Esophagus squamous epithelium (tissue), 4 donors: Measurements from ENCODE around the gene KANK2.

Experiments used
- POLR2A ChIP-seq, 4 donors: fragments of 450-650 bp; IDR thresholded peaks; one replicate each; pipeline ENCODE4 v1.6.1; 2017; ENCODE audit warnings: antibody characterized with exemption in 4 of 4, mild to moderate bottlenecking in 4 of 4, moderate library complexity in 3 of 4
- TF ChIP-seq, protein P1 (sequence below), 6 experiments: fragments of 450-650 bp in 4 of 6; fragments of 200-600 bp in 2 of 6; sonication (generic) in 2 of 6; IDR thresholded peaks; one replicate each; pipeline ENCODE4 v1.5.1; 2016 to 2019; ENCODE audit warnings: antibody characterized with exemption in 6 of 6, mild to moderate bottlenecking in 4 of 6, moderate library complexity in 4 of 6

DNA sequence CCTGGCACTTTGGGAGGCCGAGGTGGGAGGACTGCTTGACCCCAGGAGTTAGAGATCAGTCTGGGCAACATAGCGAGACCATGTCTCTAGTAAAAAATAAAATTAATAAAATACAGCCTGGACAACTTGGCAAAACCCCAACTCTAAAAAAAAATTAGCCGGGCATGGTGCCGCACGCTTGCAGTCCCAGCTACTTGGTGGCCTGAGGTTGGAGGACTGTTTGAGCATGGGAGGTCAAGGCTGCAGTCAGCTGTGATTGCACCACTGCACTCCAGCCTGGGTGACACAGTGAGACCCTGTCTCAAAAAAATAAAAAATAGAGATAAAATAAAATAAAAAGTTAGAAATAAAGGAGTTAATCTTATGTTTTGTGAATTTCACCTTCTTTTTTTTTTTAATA is 26.2 kb downstream of the KANK2 start:
- TF ChIP-seq, protein P1, sequence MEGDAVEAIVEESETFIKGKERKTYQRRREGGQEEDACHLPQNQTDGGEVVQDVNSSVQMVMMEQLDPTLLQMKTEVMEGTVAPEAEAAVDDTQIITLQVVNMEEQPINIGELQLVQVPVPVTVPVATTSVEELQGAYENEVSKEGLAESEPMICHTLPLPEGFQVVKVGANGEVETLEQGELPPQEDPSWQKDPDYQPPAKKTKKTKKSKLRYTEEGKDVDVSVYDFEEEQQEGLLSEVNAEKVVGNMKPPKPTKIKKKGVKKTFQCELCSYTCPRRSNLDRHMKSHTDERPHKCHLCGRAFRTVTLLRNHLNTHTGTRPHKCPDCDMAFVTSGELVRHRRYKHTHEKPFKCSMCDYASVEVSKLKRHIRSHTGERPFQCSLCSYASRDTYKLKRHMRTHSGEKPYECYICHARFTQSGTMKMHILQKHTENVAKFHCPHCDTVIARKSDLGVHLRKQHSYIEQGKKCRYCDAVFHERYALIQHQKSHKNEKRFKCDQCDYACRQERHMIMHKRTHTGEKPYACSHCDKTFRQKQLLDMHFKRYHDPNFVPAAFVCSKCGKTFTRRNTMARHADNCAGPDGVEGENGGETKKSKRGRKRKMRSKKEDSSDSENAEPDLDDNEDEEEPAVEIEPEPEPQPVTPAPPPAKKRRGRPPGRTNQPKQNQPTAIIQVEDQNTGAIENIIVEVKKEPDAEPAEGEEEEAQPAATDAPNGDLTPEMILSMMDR (IDR thresholded peaks at IDR 0.05), result no peak
- TF ChIP-seq POLR2A (IDR thresholded peaks at IDR 0.05), result no peak
